GM19372 (cell line): Measurements from ENCODE around the gene BAIAP2L1.

Experiments
- ATAC-seq: cut with Tn5 transposase; IDR thresholded peaks from one replicate; pipeline ENCODE4 v1.9.1; 2021; ENCODE audit warnings: mild to moderate bottlenecking, low read depth, moderate library complexity; ENCODE audit not compliant: unreplicated experiment

The BAIAP2L1 gene

DNA sequence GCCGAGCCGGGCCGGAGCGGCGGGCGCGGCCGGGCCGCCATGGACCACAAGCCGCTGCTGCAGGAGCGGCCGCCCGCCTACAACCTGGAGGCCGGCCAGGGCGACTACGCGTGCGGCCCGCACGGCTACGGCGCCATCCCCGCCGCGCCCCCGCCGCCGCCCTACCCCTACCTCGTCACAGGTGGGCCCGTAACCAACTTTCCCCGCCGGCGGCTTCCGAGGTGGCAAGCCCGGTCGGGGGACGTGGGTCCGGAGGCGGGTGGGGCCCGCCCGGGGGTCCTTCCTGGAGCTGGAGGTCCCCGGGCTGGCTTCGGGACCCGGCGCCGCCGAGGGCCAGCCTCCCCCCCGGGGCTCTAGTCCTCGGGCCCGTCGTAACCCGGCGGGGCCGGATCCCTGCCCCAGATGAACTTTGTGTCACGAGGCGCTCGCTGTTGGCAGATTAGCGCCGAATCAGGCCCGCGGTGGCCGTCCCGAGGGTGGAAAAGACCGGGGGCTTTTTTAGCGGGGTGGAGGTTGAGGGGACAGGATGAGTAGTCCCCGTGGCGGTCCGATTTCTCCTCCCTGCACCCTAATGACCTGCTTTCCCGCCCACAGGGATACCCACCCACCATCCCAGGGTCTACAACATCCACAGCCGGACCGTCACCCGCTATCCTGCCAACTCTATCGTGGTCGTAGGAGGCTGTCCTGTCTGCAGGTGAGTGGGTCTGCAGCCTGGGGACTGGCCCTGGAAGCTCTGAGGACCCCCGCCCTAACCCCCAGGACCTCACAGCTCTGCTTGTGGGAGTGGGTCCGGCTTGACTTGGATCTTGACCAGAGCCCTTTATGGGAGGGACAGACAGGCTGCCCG, 118.9 kb downstream of the BAIAP2L1 start:
- ATAC-seq, result peak; percentile 37

DNA sequence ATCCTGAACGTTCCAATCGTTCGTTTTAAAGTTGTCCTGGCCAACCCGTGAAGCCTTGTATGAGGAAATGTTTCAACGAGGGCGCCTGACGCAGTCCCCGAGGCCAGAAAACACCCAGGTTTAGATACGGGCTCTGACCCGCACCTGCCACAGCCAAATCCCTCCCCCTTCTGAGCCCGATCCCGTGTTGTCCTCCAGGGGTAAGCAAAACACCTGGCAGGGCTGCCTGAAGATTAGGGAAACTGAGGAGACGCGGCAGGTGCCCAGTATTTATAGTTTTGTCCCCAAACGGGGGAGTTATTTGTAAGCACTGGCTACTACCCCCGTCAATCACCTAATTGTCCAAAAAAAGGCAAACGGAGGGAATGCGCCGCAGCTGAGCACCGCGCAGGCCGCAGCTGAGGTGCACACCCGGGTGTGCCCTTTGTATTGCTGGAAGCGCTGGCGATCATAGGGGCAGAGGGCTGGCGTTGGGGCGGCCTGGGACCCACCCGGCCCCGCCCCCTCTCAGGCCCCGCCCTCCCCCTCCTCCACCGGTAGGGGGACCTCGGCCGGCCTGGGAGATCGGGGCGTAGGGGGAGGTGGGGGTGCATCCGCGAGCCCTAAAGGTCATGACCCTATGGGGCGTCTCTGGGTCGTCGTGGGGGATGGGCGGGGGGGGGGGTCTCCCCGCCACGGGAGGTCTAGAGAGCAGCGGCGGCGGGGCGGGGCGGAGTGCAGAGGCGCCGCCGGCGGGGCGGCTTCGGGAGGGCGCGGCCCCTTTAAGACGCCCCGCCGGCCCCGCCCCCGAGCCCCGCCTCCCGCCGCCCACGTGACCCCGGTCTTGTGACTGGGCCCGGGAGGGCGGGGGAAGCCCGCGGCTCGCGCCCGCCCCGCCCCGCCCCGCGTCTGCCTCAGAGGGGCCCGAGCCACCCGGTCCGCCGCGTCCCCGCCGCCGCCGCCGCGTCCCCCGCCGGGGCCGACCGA, 119.8 kb downstream of the BAIAP2L1 start, which contains the start of gene BRI3:
TSS of gene BRI3 (plus strand) at position 896 of the 966 bp plus-strand sequence. CDS start 110 bp downstream, outside the sequence.
- peak; percentile 70 for ATAC-seq

DNA sequence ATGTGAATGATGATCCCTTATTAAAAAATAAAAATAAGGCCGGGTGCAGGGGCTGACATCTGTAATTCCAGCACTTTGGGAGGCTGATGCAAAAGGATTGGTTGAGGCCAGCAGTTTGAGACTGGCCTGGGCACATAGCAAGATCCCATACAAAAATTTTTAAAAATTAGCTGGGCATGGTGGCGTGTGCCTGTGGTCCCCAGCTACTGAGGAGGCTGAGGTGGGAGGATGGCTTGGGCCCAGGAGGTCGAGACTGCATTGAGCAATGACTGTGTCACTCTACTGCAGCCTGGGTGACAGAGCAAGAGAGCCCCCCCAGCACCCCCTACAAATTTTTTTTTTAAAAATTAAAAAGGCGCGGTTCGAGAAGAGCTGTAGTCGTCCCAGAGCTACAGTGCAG, 120.6 kb downstream of the BAIAP2L1 start:
- no peak for ATAC-seq

DNA sequence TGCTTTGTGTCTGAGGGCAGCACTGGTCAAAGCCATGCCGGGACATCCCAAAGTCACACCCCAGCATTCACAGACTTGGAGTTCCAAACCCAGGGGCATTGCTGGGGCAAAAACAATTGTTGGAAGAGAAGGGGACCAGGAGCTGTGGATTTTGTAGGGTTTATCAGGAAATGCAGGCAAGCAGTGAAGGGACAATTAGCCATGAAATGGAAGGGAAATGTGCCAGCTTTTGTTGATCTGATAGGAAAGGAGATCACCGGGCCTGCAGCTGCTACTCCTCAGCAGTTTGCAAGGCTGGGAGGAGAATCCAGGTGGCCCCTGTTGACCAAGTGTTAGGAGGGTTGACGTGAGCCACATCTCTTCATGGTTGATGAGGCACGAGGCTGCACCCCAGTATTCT, 122.0 kb downstream of the BAIAP2L1 start:
- ATAC-seq, result no peak

DNA sequence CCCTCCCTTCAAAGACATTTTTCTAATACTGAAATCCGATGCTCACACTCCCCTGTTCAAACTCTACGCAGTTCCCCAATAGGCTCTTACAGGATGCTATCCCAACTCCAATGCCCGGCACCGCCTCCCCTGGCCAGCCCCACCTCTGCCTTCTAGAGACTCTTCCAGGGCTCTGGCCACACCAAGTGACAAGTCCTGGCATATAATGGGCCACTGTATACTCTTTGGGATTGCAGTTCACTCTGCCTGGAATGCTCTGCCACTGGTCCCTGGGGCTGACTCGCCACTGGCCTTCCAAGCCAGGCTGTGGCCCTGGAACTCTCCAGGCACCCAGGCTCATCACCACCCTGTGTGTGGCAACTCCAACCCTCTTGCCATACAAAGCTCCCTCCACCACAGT, 122.5 kb downstream of the BAIAP2L1 start:
- no peak for ATAC-seq

DNA sequence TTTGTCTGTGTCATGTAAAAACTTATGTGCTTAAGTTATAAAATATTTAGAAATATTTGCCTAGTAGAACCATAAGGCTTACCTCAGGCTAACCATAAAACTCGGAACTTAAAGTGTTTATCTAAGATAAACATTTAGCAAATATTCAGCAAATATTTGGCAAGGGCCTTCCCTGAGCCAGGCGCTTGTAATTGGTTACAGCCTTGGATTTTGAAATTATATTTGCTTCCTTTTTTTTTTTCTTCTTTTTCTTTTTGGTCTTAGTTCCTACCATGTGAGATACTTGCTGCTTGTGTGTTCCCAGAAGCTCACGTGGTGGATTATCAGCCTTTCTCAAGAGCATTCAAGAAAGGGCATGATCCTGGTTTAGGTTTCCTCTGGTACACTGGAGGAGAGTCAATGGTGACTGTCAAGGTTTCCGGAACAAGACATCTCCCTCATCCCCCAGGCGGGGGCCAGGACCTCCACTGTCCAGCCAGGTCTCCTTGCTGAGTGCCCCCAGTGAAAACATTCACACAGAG, 124.6 kb downstream of the BAIAP2L1 start:
- ATAC-seq, result no peak

DNA sequence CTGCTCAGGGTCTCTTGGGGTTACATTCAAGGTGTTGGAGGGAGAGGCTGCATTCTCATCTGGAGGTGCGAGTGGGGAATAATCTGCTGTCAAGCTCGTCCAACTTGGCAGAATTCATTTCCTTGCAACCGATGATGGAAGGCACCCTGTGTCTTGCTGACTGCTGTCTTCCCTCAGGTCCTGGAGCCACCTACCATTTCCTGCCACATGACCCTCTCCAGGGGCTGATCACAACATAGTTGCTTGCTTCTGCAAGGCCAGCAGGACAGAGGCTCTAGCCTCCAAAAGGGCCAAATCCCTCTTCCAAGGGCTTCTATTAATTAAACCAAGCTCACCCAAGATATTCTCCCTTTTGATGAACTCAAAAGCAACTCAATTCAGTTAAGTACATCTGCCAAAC, 133.6 kb downstream of the BAIAP2L1 start:
- ATAC-seq, result no peak

DNA sequence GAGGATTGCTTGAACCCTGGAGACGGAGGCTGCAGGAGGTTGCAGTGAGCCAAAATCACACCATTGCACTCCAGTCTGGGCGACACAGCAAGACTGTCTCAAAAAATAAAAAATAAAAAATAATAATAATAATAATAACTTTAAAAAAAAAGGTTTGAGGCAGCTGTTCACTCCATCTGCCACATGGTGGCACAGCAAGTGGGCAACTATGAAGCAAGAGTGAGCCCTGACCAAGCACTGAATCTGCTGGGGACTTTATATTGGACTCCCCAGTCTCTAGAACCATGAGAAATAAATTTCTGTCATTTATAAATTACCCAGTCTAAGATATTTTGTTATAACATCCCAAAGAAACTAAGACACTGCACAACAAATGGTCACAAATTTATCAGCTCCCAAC, 134.1 kb downstream of the BAIAP2L1 start:
- no peak for ATAC-seq

DNA sequence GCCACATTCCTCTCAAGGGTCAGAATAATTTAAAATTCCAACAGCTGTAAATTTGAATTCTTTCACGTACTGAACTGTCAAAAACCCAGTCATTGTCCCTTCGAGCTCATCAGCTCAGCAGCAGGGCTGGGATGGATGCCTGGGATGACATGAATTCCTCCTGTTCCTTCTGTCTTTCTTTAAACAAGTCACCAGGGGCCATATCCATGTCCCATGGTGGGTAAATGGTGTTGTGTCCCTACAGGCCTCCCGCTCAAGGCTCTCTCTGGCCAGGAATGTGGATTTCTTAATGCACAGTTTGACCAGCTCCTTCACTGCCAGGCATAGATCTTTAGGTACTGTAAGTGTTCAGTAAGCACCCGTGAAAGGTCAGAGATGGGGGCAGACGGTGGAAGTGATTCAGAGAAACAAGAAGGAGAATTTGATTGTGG, 135.0 kb downstream of the BAIAP2L1 start:
- ATAC-seq, result no peak

DNA sequence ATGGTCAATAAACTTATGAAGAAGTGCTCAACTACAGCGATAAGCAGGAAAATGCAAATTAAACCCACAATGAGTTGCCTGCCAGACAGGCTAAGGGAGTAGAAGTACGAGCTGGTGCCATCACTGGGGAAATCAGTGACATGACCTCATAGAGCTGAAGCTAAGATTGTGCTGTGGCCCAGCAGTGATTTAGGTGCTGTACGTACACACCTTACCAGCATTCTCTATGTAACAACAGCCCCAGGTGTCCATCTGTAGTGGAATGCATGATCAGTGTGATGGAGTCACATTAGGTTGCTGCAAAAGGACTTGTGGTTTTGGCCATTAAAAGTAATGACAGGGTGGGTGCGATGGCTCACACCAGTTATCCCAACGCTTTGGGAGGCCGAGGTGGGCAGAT, 143.2 kb downstream of the BAIAP2L1 start:
- ATAC-seq, result no peak

DNA sequence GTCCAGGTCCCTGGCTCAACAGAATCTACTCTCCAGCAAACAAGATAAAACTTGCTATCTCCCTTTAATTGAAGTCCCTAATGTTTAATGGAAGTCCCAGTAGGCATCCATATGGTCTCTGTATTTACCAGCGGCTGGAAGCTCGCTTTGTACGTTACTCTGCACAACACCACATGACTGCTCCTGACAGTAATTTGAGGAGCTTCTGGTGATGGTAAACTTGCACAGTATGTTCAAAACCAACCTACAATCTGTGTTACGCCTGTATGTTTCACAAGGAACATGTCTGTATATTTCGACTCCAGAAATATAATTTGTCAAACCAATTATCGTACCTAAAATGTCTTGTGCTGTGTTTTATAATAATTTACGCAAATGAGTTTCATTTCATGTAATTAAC, 144.5 kb downstream of the BAIAP2L1 start:
- no peak for ATAC-seq

DNA sequence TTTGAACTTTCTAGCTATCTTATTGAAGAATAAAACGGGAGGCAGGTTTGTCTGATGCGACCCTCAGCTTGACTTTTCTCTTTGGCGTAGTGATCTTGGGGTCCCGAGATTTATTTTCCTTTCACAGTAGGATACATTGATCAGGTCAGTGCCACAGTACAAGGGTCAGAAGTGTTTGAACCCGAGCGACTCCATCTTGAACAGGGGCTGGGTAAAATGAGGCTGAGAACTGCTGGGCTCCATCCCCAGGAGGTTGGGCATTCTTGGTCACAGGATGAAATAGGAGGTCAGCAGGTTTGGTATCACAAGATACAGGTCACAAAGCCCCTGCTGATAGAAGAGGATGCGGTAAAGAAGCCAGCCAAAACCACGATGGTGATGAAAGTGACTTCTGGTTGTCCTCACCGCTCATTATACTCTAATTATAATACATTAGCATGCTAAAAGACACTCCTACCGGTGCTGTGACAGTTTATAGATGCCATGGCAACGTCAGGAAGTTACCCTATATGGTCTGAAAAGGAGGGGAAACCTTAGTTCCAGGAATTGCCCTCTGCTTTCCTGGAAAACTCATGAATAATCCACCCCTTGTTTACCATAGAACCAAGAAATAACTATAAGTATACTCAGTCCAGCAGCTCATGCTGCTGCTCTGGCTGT, 145.8 kb downstream of the BAIAP2L1 start:
- ATAC-seq, result no peak

DNA sequence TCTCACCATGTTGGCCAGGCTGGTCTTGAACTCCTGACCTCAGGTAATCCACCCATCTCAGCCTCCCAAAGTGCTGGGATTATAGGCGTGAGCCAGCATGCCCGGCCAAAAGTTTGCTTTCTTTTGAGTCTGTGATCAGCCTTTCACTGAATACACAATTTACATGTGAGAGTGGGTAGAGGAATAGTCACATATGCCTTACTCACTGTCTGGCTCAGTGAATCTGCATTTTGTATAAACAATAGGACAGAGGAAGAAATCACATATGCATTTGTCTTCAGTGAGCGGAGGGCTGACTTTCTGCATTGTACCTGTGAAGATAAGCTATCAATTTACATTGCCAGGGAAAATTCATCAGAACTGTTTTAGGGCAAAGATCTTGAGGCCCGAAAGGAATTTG, 146.4 kb downstream of the BAIAP2L1 start:
- no peak for ATAC-seq

DNA sequence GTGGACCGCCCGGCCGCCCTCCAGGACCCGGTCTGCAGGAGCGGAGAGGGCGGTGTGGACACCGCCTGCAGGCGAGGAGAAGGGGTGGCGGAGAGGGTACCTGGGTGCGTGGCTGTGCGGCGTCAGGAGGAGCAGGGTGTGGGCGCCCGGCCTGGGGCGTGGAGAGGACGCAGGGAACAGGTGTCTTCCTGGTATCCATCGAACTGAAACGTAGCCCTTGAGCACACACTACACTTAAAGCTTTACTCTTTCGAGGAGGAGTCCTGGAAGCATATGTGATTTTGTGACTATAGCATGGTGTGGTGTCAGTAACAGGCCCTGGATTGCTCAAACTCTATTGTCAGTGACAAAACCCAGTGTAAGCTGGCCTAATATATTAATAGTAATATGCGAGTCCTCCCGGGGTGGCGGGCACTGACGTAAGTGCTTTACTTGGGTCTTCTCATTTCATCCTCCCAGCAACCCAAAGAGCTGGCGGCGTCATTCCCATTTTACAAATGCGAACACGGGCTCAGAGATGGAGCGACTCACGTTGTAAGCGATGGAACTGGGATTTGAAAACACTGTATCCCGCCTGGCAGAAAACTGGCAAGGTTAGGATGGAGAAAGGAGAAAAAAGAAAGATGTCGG, 148.3 kb downstream of the BAIAP2L1 start:
- no peak for ATAC-seq

DNA sequence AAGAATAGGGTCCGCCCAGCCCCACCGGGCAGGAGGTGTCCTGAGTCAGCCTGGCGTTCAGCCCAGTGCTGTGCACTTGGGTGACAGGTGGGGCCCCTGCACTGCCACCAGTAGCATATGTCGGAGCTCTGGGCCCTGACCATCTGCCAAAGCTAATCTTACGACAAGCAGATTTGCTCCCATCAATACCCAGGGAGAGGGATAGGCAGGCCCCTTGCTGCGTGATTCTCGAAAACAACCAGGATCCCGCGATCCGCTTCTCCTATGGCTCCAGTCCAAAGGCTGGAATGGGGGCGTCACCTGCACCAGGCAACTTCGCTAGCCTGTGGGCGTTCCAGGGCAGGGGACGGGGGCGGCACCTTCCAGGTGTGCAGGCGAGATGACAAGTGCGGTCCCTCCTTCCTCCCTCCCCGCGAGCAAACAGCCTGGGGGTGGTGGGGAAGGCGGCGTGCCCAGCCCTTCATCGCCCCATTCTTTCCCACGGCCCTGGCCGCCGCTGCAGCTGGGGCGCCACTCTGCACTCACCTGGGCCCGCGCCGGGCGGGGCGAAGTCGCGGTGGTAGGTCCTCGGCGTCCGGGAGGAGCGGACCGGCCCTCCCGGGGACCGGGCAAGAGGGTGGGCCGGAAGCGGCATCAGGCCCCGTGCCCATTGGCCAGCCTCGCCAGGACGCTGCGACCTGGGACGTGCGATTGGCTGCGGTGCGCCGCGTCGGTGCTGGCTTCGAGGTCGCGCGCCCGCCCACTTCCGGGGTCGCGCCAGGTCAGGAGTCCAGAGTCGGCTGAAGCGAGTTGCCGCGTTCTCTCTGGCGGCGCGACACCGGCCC, 149.1 kb downstream of the BAIAP2L1 start, which contains the start of gene TECPR1:
TSS of gene TECPR1 (minus strand) at position 632 of the 824 bp plus-strand sequence. CDS start 6,086 bp downstream, outside the sequence.
- ATAC-seq, result peak; percentile 96

DNA sequence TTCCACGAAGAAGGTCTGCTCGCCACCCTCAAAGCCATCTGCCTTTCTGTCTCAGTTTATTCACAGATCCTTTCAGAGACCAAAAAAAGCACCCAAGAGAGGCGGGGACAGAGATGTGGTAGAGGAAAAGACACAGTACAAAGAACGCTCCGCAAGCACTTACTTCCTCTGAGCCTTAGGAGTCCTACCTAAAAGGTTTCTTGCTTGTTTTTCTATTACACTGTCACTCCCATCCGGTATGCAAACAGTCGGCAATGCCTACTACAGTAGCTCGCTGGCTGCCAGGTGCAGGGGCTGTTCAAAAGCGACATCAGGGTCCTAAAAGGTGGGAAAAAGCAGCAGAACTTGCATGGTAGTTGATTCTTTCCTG, 149.7 kb downstream of the BAIAP2L1 start:
- ATAC-seq, result peak; percentile 18

DNA sequence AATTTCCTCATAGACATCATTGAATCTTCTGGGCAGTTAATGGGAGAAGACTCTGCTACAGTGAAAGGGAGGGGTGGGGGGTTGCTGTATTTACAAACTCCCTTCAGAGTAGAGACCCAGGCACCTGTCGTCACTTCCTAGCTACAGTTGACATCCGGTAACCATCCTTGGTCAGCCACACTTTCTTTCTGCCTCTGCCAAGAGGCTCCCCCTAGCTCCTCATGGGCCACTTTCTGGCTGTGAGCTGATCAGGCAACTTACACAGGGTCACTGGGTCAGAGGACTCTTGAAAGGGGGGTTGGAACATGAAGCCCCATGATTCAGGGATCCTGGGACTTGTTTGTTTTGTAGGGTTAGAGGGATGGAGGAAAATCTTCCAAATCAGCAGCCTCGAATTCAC, 150.1 kb downstream of the BAIAP2L1 start:
- ATAC-seq, result no peak

DNA sequence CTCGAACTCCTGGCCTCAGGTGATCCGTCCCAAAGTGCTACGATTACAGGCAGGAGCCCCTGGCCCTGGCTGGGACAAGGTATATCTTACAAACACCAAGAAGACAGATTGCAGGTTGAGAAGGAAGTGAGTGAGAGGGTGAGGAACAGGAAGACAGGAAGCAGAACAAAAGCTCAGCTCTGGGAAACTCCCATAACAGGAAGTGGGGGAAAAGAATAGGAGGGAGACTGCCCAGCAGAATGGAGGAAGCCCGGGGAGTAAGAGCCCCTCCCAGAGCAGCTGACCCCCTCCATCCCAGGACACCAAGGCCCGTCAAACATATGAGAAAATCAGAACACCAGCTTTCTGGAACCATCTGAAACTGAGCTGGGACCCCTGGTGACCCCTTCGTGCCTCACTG, 151.8 kb downstream of the BAIAP2L1 start:
- no peak for ATAC-seq

DNA sequence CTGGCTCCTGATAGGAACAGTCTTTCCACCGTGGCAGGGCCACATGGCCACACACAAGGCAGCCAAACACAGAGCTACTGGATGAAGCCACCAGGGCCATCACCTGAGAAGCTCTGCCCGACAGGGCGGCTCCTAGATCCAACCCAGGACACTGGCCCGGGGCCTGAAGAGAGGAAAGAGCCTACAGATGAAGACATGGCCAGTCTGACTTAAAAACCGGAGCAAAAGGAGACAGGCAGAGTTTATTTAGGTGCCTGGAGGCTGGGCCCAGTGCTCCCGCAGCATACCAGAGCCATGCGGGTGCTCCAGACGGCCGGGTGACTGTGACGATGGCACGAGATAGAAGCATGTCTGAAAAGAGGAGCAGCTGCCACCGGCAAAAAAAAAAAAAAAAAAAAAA, 152.7 kb downstream of the BAIAP2L1 start:
- no peak for ATAC-seq
